ENCODE measurements around the gene FBXO15.

The FBXO15 gene

GRCh38 chr18:74186661-74187060, 39.0 kb upstream of the FBXO15 start:
- in situ Hi-C loops (cut with MboI; ENCODE audit: low pct_unique_long_range_greater_than_20kb, low sequenced_read_pairs, unreplicated experiment): loop anchor here (25.0 kb wide), 1 partner anchor 151 kb away; no protein-coding TSS in a partner anchor
- no peak for DNase-seq (ENCODE audit: low spot score)
- no peak for TF ChIP-seq CTCF (IDR thresholded peaks at IDR 0.05; ENCODE audit: extremely low read depth, insufficient read depth, missing control alignments)

GRCh38 chr18:74185860-74186259, 38.2 kb upstream of the FBXO15 start:
- no peak for DNase-seq (ENCODE audit: low spot score)
- in situ Hi-C loops (cut with MboI; ENCODE audit: low pct_unique_long_range_greater_than_20kb, low sequenced_read_pairs, unreplicated experiment): loop anchor here (25.0 kb wide), 1 partner anchor 151 kb away; no protein-coding TSS in a partner anchor
- TF ChIP-seq CTCF (IDR thresholded peaks at IDR 0.05; ENCODE audit: extremely low read depth, insufficient read depth, missing control alignments): no peak

GRCh38 chr18:74184875-74185274, 37.2 kb upstream of the FBXO15 start:
- DNase-seq (ENCODE audit: low spot score): no peak
- TF ChIP-seq CTCF (IDR thresholded peaks at IDR 0.05; ENCODE audit: extremely low read depth, insufficient read depth, missing control alignments): no peak
- in situ Hi-C loops (cut with MboI; ENCODE audit: low pct_unique_long_range_greater_than_20kb, low sequenced_read_pairs, unreplicated experiment): loop anchor here (25.0 kb wide), 1 partner anchor 152 kb away; no protein-coding TSS in a partner anchor

GRCh38 chr18:74183130-74183529, 35.5 kb upstream of the FBXO15 start:
- in situ Hi-C loops (cut with MboI; ENCODE audit: low pct_unique_long_range_greater_than_20kb, low sequenced_read_pairs, unreplicated experiment): loop anchor here (25.0 kb wide), 1 partner anchor 154 kb away; no protein-coding TSS in a partner anchor
- no peak for TF ChIP-seq CTCF (IDR thresholded peaks at IDR 0.05; ENCODE audit: extremely low read depth, insufficient read depth, missing control alignments)
- DNase-seq (ENCODE audit: low spot score): no peak

- TF ChIP-seq CTCF (IDR thresholded peaks at IDR 0.05; ENCODE audit: extremely low read depth, insufficient read depth, missing control alignments): no peak
- in situ Hi-C loops (cut with MboI; ENCODE audit: low pct_unique_long_range_greater_than_20kb, low sequenced_read_pairs, unreplicated experiment): loop anchor here (25.0 kb wide), 1 partner anchor 155 kb away; no protein-coding TSS in a partner anchor
- no peak for DNase-seq (ENCODE audit: low spot score)
Measured at GRCh38 chr18:74182335-74182734, 34.7 kb upstream of the FBXO15 start.

- DNase-seq (ENCODE audit: low spot score): no peak
- TF ChIP-seq CTCF (IDR thresholded peaks at IDR 0.05; ENCODE audit: extremely low read depth, insufficient read depth, missing control alignments): no peak
- in situ Hi-C loops (cut with MboI; ENCODE audit: low pct_unique_long_range_greater_than_20kb, low sequenced_read_pairs, unreplicated experiment): loop anchor here (25.0 kb wide), 1 partner anchor 158 kb away; no protein-coding TSS in a partner anchor
Measured at GRCh38 chr18:74179623-74180199, 32.1 kb upstream of the FBXO15 start.
